ENCODE data around the gene SLC22A15.
"Not testable (repeated sequence)": the region's sequence is repeated elsewhere in the genome, so short reads cannot be mapped to it uniquely, and the experiment has no call there.

Gene SLC22A15

GRCh38 chr1:115976062-115976920 lies at the start of gene SLC22A15:
SLC22A15 (plus strand) TSS chr1:115976513; CDS start chr1:115976628, 115 bp downstream.
- DNase-seq (ENCODE audit: low read depth) = no peak

GRCh38 chr1:115927971-115928370 lies 48.3 kb upstream of the SLC22A15 start:
- no peak for DNase-seq (ENCODE audit: low read depth)

- peak; percentile 31 for DNase-seq (ENCODE audit: low read depth)
These were observed 46.4 kb upstream of the SLC22A15 start for GRCh38 chr1:115929881-115930280.

- DNase-seq (ENCODE audit: low read depth) = no peak
These were observed 42.7 kb upstream of the SLC22A15 start for GRCh38 chr1:115933625-115934024.

GRCh38 chr1:115939455-115939854 lies 36.9 kb upstream of the SLC22A15 start:
- no peak for DNase-seq (ENCODE audit: low read depth)

GRCh38 chr1:115946116-115946515 lies 30.2 kb upstream of the SLC22A15 start:
- no peak for DNase-seq (ENCODE audit: low read depth)

- DNase-seq (ENCODE audit: low read depth) = no peak
These were observed 27.2 kb upstream of the SLC22A15 start for GRCh38 chr1:115949156-115949555.

- no peak for DNase-seq (ENCODE audit: low read depth)
These were observed 24.8 kb upstream of the SLC22A15 start for GRCh38 chr1:115951560-115951959.

GRCh38 chr1:115952547-115952946 lies 23.8 kb upstream of the SLC22A15 start:
- DNase-seq (ENCODE audit: low read depth) = no peak

- no peak for DNase-seq (ENCODE audit: low read depth)
These were observed 23.1 kb upstream of the SLC22A15 start for GRCh38 chr1:115953180-115953579.

GRCh38 chr1:115954684-115955083 lies 21.6 kb upstream of the SLC22A15 start:
- no peak for DNase-seq (ENCODE audit: low read depth)

GRCh38 chr1:115955228-115955627 lies 21.1 kb upstream of the SLC22A15 start:
- DNase-seq (ENCODE audit: low read depth) = no peak

GRCh38 chr1:115958866-115959265 lies 17.4 kb upstream of the SLC22A15 start:
- DNase-seq (ENCODE audit: low read depth) = no peak

- DNase-seq (ENCODE audit: low read depth) = no peak
These were observed 6.8 kb upstream of the SLC22A15 start for GRCh38 chr1:115969509-115969908.

- not testable (repeated sequence) for DNase-seq (ENCODE audit: low read depth)
These were observed 4.5 kb upstream of the SLC22A15 start for GRCh38 chr1:115971778-115972177.

- DNase-seq (ENCODE audit: low read depth) = no peak
These were observed 3.2 kb upstream of the SLC22A15 start for GRCh38 chr1:115973154-115973553.

GRCh38 chr1:115975569-115976061 lies 698 bp upstream of the SLC22A15 start:
- no peak for DNase-seq (ENCODE audit: low read depth)

GRCh38 chr1:115976921-115977498 lies 697 bp downstream of the SLC22A15 start:
- no peak for DNase-seq (ENCODE audit: low read depth)

GRCh38 chr1:115977499-115978258 lies 1.4 kb downstream of the SLC22A15 start:
- DNase-seq (ENCODE audit: low read depth) = peak; percentile 66

- DNase-seq (ENCODE audit: low read depth) = no peak
These were observed 2.1 kb downstream of the SLC22A15 start for GRCh38 chr1:115978292-115978941.

GRCh38 chr1:115980156-115980555 lies 3.8 kb downstream of the SLC22A15 start:
- no peak for DNase-seq (ENCODE audit: low read depth)

Measured in non-pigmented ciliary epithelial cell (primary cell).